ENCODE data around the gene SF3A1. TPM values are rescaled to one million over a fixed set of nuclear protein-coding genes. Genes with fewer than 3 reads are reported as not detected.

The SF3A1 gene
- total and polyA plus RNA-seq, 4 donors, result 25.2 to 140 (median 94.5) TPM

- peak in 5 of 6 donors; percentile 76 to 95 (median 82) for DNase-seq (ENCODE audit: low read depth in 4 of 6, low spot score in 6 of 6)
- peaks cover 24% of the 10 kb centered on the region for H3K4me1 ChIP-seq (ENCODE audit: control insufficient read depth, insufficient read depth, low read length)
- WGBS (ENCODE audit: insufficient coverage), result under 1% methylated on average over 90 of the region's 95 CpGs
- peaks cover 29% of the 10 kb centered on the region for H3K36me3 ChIP-seq (ENCODE audit: control insufficient read depth, insufficient read depth, low read length)
- no peaks in the 10 kb centered on the region for H3K9me3 ChIP-seq (ENCODE audit: control insufficient read depth, insufficient read depth, low read length)
- peak within 1 kb of the TSS; percentile 45 for H3K4me3 ChIP-seq (ENCODE audit: low read depth, low read length)
- peak within 1 kb of the TSS; percentile 29 for H3K27ac ChIP-seq (ENCODE audit: low read depth, low read length)
- no peaks in the 10 kb centered on the region for H3K27me3 ChIP-seq (ENCODE audit: control insufficient read depth, insufficient read depth, low read length)
Measured at GRCh38 chr22:30386960-30387827, 30.5 kb upstream of the SF3A1 start, which contains the start of gene RNF215. Gene RNF215, minus strand, starts transcription at chr22:30387411. Its CDS starts 98 bp downstream, at chr22:30387313.

DNA sequence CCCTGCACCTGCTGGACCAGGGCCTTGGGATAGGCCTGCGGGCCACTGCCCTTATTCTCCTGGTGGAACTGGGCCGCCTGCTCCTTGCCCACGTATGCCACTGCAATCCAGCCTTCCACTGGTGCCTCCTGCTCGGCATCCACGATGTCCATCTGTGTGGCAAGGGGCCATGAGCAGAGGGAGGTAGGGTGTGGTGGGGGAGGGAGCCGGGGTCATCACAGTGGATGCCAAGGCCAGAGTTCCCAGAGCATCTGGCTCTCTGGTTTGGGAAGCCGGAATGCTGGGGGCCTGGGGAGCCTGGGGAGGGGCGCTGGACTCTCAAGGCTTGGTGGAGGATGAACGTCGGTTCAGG lies 29.9 kb upstream of the SF3A1 start:
- peaks cover 35% of the 10 kb centered on the region for H3K36me3 ChIP-seq (ENCODE audit: control insufficient read depth, insufficient read depth, low read length)
- H3K4me1 ChIP-seq (ENCODE audit: control insufficient read depth, insufficient read depth, low read length), result peaks cover 24% of the 10 kb centered on the region
- DNase-seq (ENCODE audit: low read depth in 4 of 6, low spot score in 6 of 6), result no peak
- no peaks in the 10 kb centered on the region for H3K9me3 ChIP-seq (ENCODE audit: control insufficient read depth, insufficient read depth, low read length)
- H3K4me3 ChIP-seq (ENCODE audit: low read depth, low read length), result peak overlapping the region; percentile 45
- WGBS (ENCODE audit: insufficient coverage), result 9% methylated on average over 9 of the region's 10 CpGs
- H3K27me3 ChIP-seq (ENCODE audit: control insufficient read depth, insufficient read depth, low read length), result no peaks in the 10 kb centered on the region
- H3K27ac ChIP-seq (ENCODE audit: low read depth, low read length), result peak overlapping the region; percentile 29

DNA sequence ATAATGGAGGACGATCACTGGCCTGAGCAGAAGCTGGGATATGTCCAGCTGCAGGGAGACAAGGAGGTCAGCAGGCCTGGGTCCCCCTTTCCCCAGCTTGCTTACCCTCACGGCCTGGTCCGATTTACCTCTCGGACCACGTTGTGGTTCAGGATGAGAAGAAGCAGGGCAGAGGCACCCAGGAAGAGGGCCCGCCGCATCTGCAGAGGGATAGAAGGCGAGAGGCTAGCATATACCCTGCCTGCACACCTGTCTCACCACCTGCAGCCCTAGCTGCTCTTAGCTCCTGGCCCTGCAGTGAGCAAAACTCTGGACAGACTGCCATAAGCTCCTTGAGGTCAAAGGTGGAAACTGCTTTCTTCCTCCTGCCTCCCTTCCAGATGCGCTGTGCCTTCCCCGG lies 29.2 kb upstream of the SF3A1 start:
- peaks cover 42% of the 10 kb centered on the region for H3K36me3 ChIP-seq (ENCODE audit: control insufficient read depth, insufficient read depth, low read length)
- H3K27me3 ChIP-seq (ENCODE audit: control insufficient read depth, insufficient read depth, low read length), result no peaks in the 10 kb centered on the region
- H3K9me3 ChIP-seq (ENCODE audit: control insufficient read depth, insufficient read depth, low read length), result no peaks in the 10 kb centered on the region
- no peak for DNase-seq (ENCODE audit: low read depth in 4 of 6, low spot score in 6 of 6)
- H3K27ac ChIP-seq (ENCODE audit: low read depth, low read length), result no peak overlapping the region
- H3K4me1 ChIP-seq (ENCODE audit: control insufficient read depth, insufficient read depth, low read length), result peaks cover 18% of the 10 kb centered on the region
- 92% methylated on average over 10 of the region's 10 CpGs for WGBS (ENCODE audit: insufficient coverage)
- H3K4me3 ChIP-seq (ENCODE audit: low read depth, low read length), result no peak overlapping the region

DNA sequence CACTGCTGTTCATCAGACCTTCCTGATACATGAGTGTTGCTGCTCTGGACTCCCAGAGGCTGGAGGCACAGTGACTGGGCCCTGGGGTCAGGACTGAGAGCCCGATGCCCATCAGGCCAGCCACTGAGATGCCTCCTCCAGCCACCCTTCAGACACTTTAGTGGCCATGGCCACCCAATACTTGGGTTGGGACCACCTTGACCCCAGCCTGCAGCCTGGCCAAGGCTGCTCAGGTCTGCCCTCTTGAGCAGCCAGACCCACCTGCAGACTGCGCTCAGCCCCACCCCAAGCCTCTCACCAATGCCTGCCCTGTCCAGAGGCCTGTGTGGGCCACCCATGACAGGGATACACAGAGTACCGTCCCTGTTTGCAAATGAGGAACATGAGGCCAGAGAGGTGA lies 26.4 kb upstream of the SF3A1 start:
- no peak for DNase-seq (ENCODE audit: low read depth in 4 of 6, low spot score in 6 of 6)
- no peaks in the 10 kb centered on the region for H3K9me3 ChIP-seq (ENCODE audit: control insufficient read depth, insufficient read depth, low read length)
- H3K4me3 ChIP-seq (ENCODE audit: low read depth, low read length), result no peak overlapping the region
- WGBS (ENCODE audit: insufficient coverage), result 86% methylated on average over 3 of the region's 3 CpGs
- H3K36me3 ChIP-seq (ENCODE audit: control insufficient read depth, insufficient read depth, low read length), result peaks cover 64% of the 10 kb centered on the region
- no peaks in the 10 kb centered on the region for H3K27me3 ChIP-seq (ENCODE audit: control insufficient read depth, insufficient read depth, low read length)
- peaks cover 18% of the 10 kb centered on the region for H3K4me1 ChIP-seq (ENCODE audit: control insufficient read depth, insufficient read depth, low read length)
- no peak overlapping the region for H3K27ac ChIP-seq (ENCODE audit: low read depth, low read length)

DNA sequence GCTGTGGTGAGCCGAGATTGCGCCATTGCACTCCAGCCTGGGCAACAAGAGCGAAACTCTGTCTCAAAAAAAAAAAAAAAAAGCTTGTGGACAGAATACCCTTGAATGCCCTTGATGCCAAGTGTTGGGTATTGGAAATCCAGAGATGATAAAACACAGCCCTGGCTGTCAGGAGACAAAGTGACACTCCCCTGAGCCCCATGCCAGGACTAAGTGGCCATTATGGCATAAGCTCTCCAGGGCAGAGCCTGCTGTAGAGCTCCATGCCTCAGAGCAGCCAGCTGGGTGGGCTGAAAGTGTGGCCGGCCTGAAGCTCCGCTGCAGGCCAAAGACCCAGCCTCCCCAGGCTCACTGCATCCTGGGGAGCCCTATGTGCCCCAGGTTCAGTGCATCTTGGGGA lies 25.6 kb upstream of the SF3A1 start:
- Histone ChIP-seq H3K36me3 (ENCODE audit: control insufficient read depth, insufficient read depth, low read length) (peaks cover 72% of the 10 kb centered on the region), H3K9me3 (ENCODE audit: control insufficient read depth, insufficient read depth, low read length) (no peaks in the 10 kb centered on the region), H3K4me3 (ENCODE audit: low read depth, low read length) (no peak overlapping the region), H3K27ac (ENCODE audit: low read depth, low read length) (no peak overlapping the region), H3K4me1 (ENCODE audit: control insufficient read depth, insufficient read depth, low read length) (peaks cover 14% of the 10 kb centered on the region), H3K27me3 (ENCODE audit: control insufficient read depth, insufficient read depth, low read length) (no peaks in the 10 kb centered on the region)
- 86% methylated on average over 4 of the region's 5 CpGs for WGBS (ENCODE audit: insufficient coverage)
- DNase-seq (ENCODE audit: low read depth in 4 of 6, low spot score in 6 of 6), result no peak

DNA sequence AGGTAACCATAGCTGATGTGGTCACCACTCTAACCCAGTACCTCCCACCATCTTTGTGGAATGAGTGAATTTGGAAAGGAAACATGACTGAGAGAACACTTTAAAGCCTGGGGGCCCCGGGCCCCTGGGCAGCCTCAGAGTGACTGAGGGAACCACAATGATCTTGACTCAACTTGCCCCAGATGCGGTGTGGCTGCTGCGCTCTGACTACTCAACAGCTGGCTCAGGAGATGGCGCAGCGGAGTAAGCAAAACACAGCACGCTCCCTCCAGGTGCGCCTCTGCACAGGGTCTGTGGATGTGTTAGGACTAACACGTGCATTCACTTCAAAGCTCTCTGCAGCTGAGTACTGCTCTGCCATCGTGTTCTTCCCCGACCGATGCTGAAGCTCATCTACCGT lies 24.6 kb upstream of the SF3A1 start:
- H3K4me3 ChIP-seq (ENCODE audit: low read depth, low read length), result no peak overlapping the region
- H3K4me1 ChIP-seq (ENCODE audit: control insufficient read depth, insufficient read depth, low read length), result peaks cover 8% of the 10 kb centered on the region
- H3K27me3 ChIP-seq (ENCODE audit: control insufficient read depth, insufficient read depth, low read length), result no peaks in the 10 kb centered on the region
- H3K27ac ChIP-seq (ENCODE audit: low read depth, low read length), result no peak overlapping the region
- WGBS (ENCODE audit: insufficient coverage), result 89% methylated on average over 12 of the region's 12 CpGs
- no peak for DNase-seq (ENCODE audit: low read depth in 4 of 6, low spot score in 6 of 6)
- H3K36me3 ChIP-seq (ENCODE audit: control insufficient read depth, insufficient read depth, low read length), result peaks cover 82% of the 10 kb centered on the region
- no peaks in the 10 kb centered on the region for H3K9me3 ChIP-seq (ENCODE audit: control insufficient read depth, insufficient read depth, low read length)

DNA sequence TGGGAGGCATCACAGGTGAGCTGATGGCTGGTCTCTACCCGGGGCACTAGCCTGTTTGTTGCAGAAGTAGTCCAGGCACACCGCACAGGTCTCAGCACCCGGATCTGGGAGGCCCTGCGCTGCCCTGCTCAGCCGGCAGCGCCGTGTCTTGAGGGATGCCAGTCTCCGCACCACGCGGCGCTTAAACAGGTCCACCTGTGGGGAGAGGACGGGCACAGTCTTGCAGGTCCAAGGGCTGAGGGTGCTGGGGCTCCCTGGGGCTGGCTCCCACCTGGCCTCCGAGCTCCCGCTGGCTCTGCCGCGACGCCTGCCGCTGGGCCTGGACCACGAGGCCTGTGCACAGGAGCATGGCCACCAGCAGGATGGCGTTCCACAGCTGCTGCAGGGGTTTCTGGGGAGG lies 23.3 kb upstream of the SF3A1 start:
- no peaks in the 10 kb centered on the region for H3K9me3 ChIP-seq (ENCODE audit: control insufficient read depth, insufficient read depth, low read length)
- peaks cover 90% of the 10 kb centered on the region for H3K36me3 ChIP-seq (ENCODE audit: control insufficient read depth, insufficient read depth, low read length)
- no peaks in the 10 kb centered on the region for H3K27me3 ChIP-seq (ENCODE audit: control insufficient read depth, insufficient read depth, low read length)
- no peak for DNase-seq (ENCODE audit: low read depth in 4 of 6, low spot score in 6 of 6)
- H3K4me1 ChIP-seq (ENCODE audit: control insufficient read depth, insufficient read depth, low read length), result no peaks in the 10 kb centered on the region
- H3K4me3 ChIP-seq (ENCODE audit: low read depth, low read length), result no peak overlapping the region
- H3K27ac ChIP-seq (ENCODE audit: low read depth, low read length), result no peak overlapping the region
- WGBS (ENCODE audit: insufficient coverage), result 97% methylated on average over 20 of the region's 20 CpGs

DNA sequence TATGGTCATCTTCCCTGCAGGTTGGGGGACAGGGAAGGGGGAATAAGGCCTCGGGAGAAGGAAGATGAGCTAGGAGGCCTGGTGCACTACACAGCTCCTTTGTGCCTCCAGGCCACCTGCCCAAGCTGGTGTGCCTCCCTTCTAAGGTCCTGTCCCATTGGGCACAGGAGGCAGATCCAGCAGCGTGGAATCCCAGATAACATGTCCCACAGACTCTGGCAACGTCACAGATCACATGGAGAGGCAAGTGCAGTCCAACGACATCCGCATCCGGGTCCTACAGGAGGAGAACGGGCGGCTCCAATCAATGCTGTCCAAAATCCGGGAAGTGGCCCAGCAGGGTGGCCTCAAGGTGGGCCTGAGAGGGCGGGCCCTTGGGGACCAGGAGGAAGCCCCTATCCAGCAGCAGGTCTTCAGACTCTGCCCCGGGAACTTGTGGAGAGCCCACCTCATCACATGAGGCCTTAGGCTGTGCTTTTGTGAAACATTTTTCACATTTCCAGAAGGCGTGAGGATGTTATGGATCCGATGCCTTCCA lies 18.7 kb upstream of the SF3A1 start:
- Histone ChIP-seq H3K4me1 (ENCODE audit: control insufficient read depth, insufficient read depth, low read length) (peaks cover 17% of the 10 kb centered on the region), H3K27me3 (ENCODE audit: control insufficient read depth, insufficient read depth, low read length) (no peaks in the 10 kb centered on the region), H3K9me3 (ENCODE audit: control insufficient read depth, insufficient read depth, low read length) (no peaks in the 10 kb centered on the region), H3K4me3 (ENCODE audit: low read depth, low read length) (no peak overlapping the region), H3K36me3 (ENCODE audit: control insufficient read depth, insufficient read depth, low read length) (peaks cover 79% of the 10 kb centered on the region), H3K27ac (ENCODE audit: low read depth, low read length) (no peak overlapping the region)
- no peak for DNase-seq (ENCODE audit: low read depth in 4 of 6, low spot score in 6 of 6)
- WGBS (ENCODE audit: insufficient coverage), result 92% methylated on average over 12 of the region's 13 CpGs

GRCh38 chr22:30373331-30374325 lies 16.9 kb upstream of the SF3A1 start:
- H3K36me3 ChIP-seq (ENCODE audit: control insufficient read depth, insufficient read depth, low read length), result peaks cover 76% of the 10 kb centered on the region
- no peak for DNase-seq (ENCODE audit: low read depth in 4 of 6, low spot score in 6 of 6)

More at GRCh38 chr22:30373331-30374325, 16.9 kb upstream of the SF3A1 start:
- Histone ChIP-seq H3K4me1 (ENCODE audit: control insufficient read depth, insufficient read depth, low read length) (peaks cover 17% of the 10 kb centered on the region), H3K27me3 (ENCODE audit: control insufficient read depth, insufficient read depth, low read length) (no peaks in the 10 kb centered on the region), H3K4me3 (ENCODE audit: low read depth, low read length) (no peak overlapping the region), H3K9me3 (ENCODE audit: control insufficient read depth, insufficient read depth, low read length) (no peaks in the 10 kb centered on the region), H3K27ac (ENCODE audit: low read depth, low read length) (no peak overlapping the region)
- 71% methylated on average over 33 of the region's 33 CpGs for WGBS (ENCODE audit: insufficient coverage)
